IgD-negative memory B cell (primary cell): ENCODE data around the gene CASTOR1. TPM values are rescaled to one million over a fixed set of nuclear protein-coding genes. Genes with fewer than 3 reads are reported as not detected.
A peak's percentile ranks its signal among the peaks of the same experiment; 100 is the strongest.

Experiments used
- H3K27ac Mint-ChIP-seq, 3 donors: one replicate each; pipeline ENCODE4 v1.8.0; 2020 to 2022; ENCODE audit warnings: mild to moderate bottlenecking in 3 of 3, mixed read lengths in 3 of 3, moderate library complexity in 1 of 3
- H3K27me3 Mint-ChIP-seq: one replicate; pipeline ENCODE4 v1.8.0; 2021; ENCODE audit warnings: mixed read lengths
- H3K36me3 Mint-ChIP-seq: one replicate; pipeline ENCODE4 v1.8.0; 2020; ENCODE audit warnings: mild to moderate bottlenecking, mixed read lengths
- H3K4me1 Mint-ChIP-seq, 3 donors: one replicate each; pipeline ENCODE4 v1.8.0; 2020 to 2022; ENCODE audit warnings: mixed read lengths in 3 of 3, mild to moderate bottlenecking in 1 of 3
- H3K4me3 Mint-ChIP-seq, 4 donors: one replicate each; pipeline ENCODE4 v1.8.0; 2020 to 2022; ENCODE audit warnings: mild to moderate bottlenecking in 4 of 4, mixed read lengths in 4 of 4, moderate library complexity in 3 of 4
- H3K9me3 Mint-ChIP-seq, 3 donors: one replicate each; pipeline ENCODE4 v1.8.0; 2020 to 2021; ENCODE audit warnings: mixed read lengths in 3 of 3, mild to moderate bottlenecking in 1 of 3
- polyA plus RNA-seq: library from polyadenylated mRNA; unstranded; fragments of 300-500 nt; fragmentation: Illumina TruSeq; gene quantifications from one replicate; pipeline ENCODE4 v1.2.3, GENCODE V29; 2021

Gene CASTOR1
- polyA plus RNA-seq, 1 donor from 2014 or later = 15.7 TPM

GRCh38 chr22:30274437-30274812, 14.9 kb downstream of the CASTOR1 start:
- Mint-ChIP-seq H3K36me3 (no peaks in the 10 kb centered on the region), H3K9me3 (no peaks in the 10 kb centered on the region), H3K4me1 (peaks cover 4 to 12% (median 8%) of the 10 kb centered on the region in 3 donors), H3K4me3 (no peak overlapping the region), H3K27me3 (peaks cover 21% of the 10 kb centered on the region), H3K27ac (no peak overlapping the region)

GRCh38 chr22:30273711-30274436, 15.4 kb downstream of the CASTOR1 start:
- no peaks in the 10 kb centered on the region for H3K36me3 Mint-ChIP-seq
- no peaks in the 10 kb centered on the region for H3K9me3 Mint-ChIP-seq
- H3K4me1 Mint-ChIP-seq = peaks cover 4 to 12% (median 8%) of the 10 kb centered on the region in 3 donors
- H3K27me3 Mint-ChIP-seq = peaks cover 17% of the 10 kb centered on the region
- no peak overlapping the region for H3K4me3 Mint-ChIP-seq
- no peak overlapping the region for H3K27ac Mint-ChIP-seq

- Mint-ChIP-seq H3K4me3 (peak overlapping the region in 2 of 4 donors; percentile 42 to 60), H3K9me3 (no peaks in the 10 kb centered on the region), H3K4me1 (peaks cover 6 to 16% (median 8%) of the 10 kb centered on the region in 3 donors), H3K27me3 (peaks cover 9% of the 10 kb centered on the region), H3K27ac (peak overlapping the region in 2 of 3 donors; percentile 27 to 37), H3K36me3 (no peaks in the 10 kb centered on the region)
Measured at GRCh38 chr22:30272781-30273601, 16.3 kb downstream of the CASTOR1 start.

GRCh38 chr22:30270832-30271231, 18.5 kb downstream of the CASTOR1 start:
- Mint-ChIP-seq H3K4me1 (peaks cover 2 to 9% (median 9%) of the 10 kb centered on the region in 3 donors), H3K27ac (peak overlapping the region in 1 of 3 donors; percentile 38), H3K4me3 (peak overlapping the region in 1 of 4 donors; percentile 55), H3K27me3 (peaks cover 3% of the 10 kb centered on the region), H3K9me3 (no peaks in the 10 kb centered on the region), H3K36me3 (no peaks in the 10 kb centered on the region)

- Mint-ChIP-seq H3K27me3 (no peaks in the 10 kb centered on the region), H3K4me1 (peaks cover 4 to 14% (median 10%) of the 10 kb centered on the region in 3 donors), H3K9me3 (no peaks in the 10 kb centered on the region), H3K4me3 (peak overlapping the region; percentile 14 to 84 (median 56)), H3K27ac (peak overlapping the region in 2 of 3 donors; percentile 10 to 76), H3K36me3 (no peaks in the 10 kb centered on the region)
Measured at GRCh38 chr22:30268331-30268730, 21.0 kb downstream of the CASTOR1 start.

GRCh38 chr22:30267382-30268302, 21.7 kb downstream of the CASTOR1 start:
- Mint-ChIP-seq H3K27me3 (no peaks in the 10 kb centered on the region), H3K36me3 (no peaks in the 10 kb centered on the region), H3K4me3 (peak overlapping the region; percentile 84 to 97 (median 94)), H3K9me3 (no peaks in the 10 kb centered on the region), H3K4me1 (peaks cover 9 to 17% (median 14%) of the 10 kb centered on the region in 3 donors), H3K27ac (peak overlapping the region; percentile 76 to 99 (median 95))

GRCh38 chr22:30266445-30267381, 22.6 kb downstream of the CASTOR1 start, which contains the start of gene OSM:
Gene OSM (minus strand): TSS chr22:30266851. CDS start chr22:30266799, 52 bp downstream.
- Mint-ChIP-seq H3K36me3 (no peaks in the 10 kb centered on the region), H3K9me3 (no peaks in the 10 kb centered on the region), H3K4me3 (peak within 1 kb of the TSS; percentile 68 to 97 (median 94)), H3K4me1 (peaks cover 9 to 18% (median 14%) of the 10 kb centered on the region in 3 donors), H3K27me3 (no peaks in the 10 kb centered on the region), H3K27ac (peak within 1 kb of the TSS; percentile 76 to 99 (median 98))

- Mint-ChIP-seq H3K9me3 (no peaks in the 10 kb centered on the region), H3K4me1 (peaks cover 9 to 18% (median 11%) of the 10 kb centered on the region in 3 donors), H3K27ac (peak overlapping the region; percentile 76 to 99 (median 98)), H3K27me3 (no peaks in the 10 kb centered on the region), H3K4me3 (peak overlapping the region; percentile 68 to 97 (median 94)), H3K36me3 (no peaks in the 10 kb centered on the region)
Measured at GRCh38 chr22:30265823-30266444, 23.4 kb downstream of the CASTOR1 start.

GRCh38 chr22:30265131-30265720, 24.1 kb downstream of the CASTOR1 start:
- Mint-ChIP-seq H3K4me3 (peak overlapping the region; percentile 68 to 97 (median 94)), H3K27ac (peak overlapping the region; percentile 76 to 99 (median 98)), H3K4me1 (peaks cover 9 to 18% (median 11%) of the 10 kb centered on the region in 3 donors), H3K9me3 (no peaks in the 10 kb centered on the region), H3K36me3 (no peaks in the 10 kb centered on the region), H3K27me3 (no peaks in the 10 kb centered on the region)

GRCh38 chr22:30263883-30264282, 25.4 kb downstream of the CASTOR1 start:
- no peaks in the 10 kb centered on the region for H3K27me3 Mint-ChIP-seq
- H3K4me1 Mint-ChIP-seq = peaks cover 9 to 18% (median 11%) of the 10 kb centered on the region in 3 donors
- no peak overlapping the region for H3K4me3 Mint-ChIP-seq
- no peaks in the 10 kb centered on the region for H3K9me3 Mint-ChIP-seq
- no peaks in the 10 kb centered on the region for H3K36me3 Mint-ChIP-seq
- peak overlapping the region in 2 of 3 donors; percentile 23 to 76 for H3K27ac Mint-ChIP-seq

- no peaks in the 10 kb centered on the region for H3K36me3 Mint-ChIP-seq
Measured at GRCh38 chr22:30262917-30263741, 26.2 kb downstream of the CASTOR1 start.

GRCh38 chr22:30262112-30262511, 27.2 kb downstream of the CASTOR1 start:
- Mint-ChIP-seq H3K9me3 (no peaks in the 10 kb centered on the region), H3K27ac (peak overlapping the region in 2 of 3 donors; percentile 21 to 87), H3K36me3 (no peaks in the 10 kb centered on the region), H3K27me3 (no peaks in the 10 kb centered on the region), H3K4me1 (peaks cover 7 to 18% (median 9%) of the 10 kb centered on the region in 3 donors), H3K4me3 (peak overlapping the region in 1 of 4 donors; percentile 80)

More at GRCh38 chr22:30262917-30263741, 26.2 kb downstream of the CASTOR1 start:
- Mint-ChIP-seq H3K9me3 (no peaks in the 10 kb centered on the region), H3K27ac (peak overlapping the region in 2 of 3 donors; percentile 92 to 95), H3K27me3 (no peaks in the 10 kb centered on the region), H3K4me3 (peak overlapping the region; percentile 41 to 80 (median 78)), H3K4me1 (peaks cover 7 to 19% (median 9%) of the 10 kb centered on the region in 3 donors)
